ENCODE measurements around the gene EZR. TPM values are rescaled to one million over a fixed set of nuclear protein-coding genes. Genes with fewer than 3 reads are reported as not detected.

The EZR gene
- polyA plus RNA-seq, 1 donor (not counting 4 experiments of a cell fraction or from before 2014, with no cell fraction given) = 277 TPM

GRCh38 chr6:158760618-158761250 lies 58.4 kb downstream of the EZR start:
- dilution Hi-C loops (cut with MboI; ENCODE audit: extremely low pct_ligation_motif_present, low sequenced_read_pairs) = no loop called here
- Histone ChIP-seq H3K4me3 (ENCODE audit: control insufficient read depth in 2 of 3, extremely low read depth in 1 of 3, insufficient read depth in 2 of 3, low read depth in 1 of 3, low read length in 3 of 3) (no peak overlapping the region), H3K4me1 (ENCODE audit: control insufficient read depth, extremely low read depth, insufficient read depth, low read length) (peaks cover 10% of the 10 kb centered on the region), H3K4me2 (ENCODE audit: control insufficient read depth, extremely low read depth, insufficient read depth, low read depth, low read length) (no peak overlapping the region), H3K9me3 (ENCODE audit: control insufficient read depth, low read depth, low read length) (no peaks in the 10 kb centered on the region), H3K9ac (ENCODE audit: control insufficient read depth, extremely low read depth, insufficient read depth, low read length) (no peak overlapping the region), H3K79me2 (ENCODE audit: control insufficient read depth, insufficient read depth, low read length) (no peaks in the 10 kb centered on the region), H3K27me3 (ENCODE audit: control insufficient read depth, extremely low read depth, insufficient read depth, low read length) (no peaks in the 10 kb centered on the region), H3K36me3 (ENCODE audit: control insufficient read depth in 2 of 2, extremely low read depth in 1 of 2, insufficient read depth in 2 of 2, low read length in 2 of 2) (peaks cover 4 to 16% of the 10 kb centered on the region in 2 experiments), H3K9me1 (ENCODE audit: control insufficient read depth, extremely low read depth, insufficient read depth, low read length) (no peaks in the 10 kb centered on the region), H3K27ac (ENCODE audit: control insufficient read depth, insufficient read depth, low read length) (no peak overlapping the region), H2AFZ (ENCODE audit: control insufficient read depth, low read length) (no peak overlapping the region), H4K20me1 (ENCODE audit: control insufficient read depth, extremely low read depth, insufficient read depth, low read length) (no peaks in the 10 kb centered on the region)
- TF ChIP-seq, protein P1, sequence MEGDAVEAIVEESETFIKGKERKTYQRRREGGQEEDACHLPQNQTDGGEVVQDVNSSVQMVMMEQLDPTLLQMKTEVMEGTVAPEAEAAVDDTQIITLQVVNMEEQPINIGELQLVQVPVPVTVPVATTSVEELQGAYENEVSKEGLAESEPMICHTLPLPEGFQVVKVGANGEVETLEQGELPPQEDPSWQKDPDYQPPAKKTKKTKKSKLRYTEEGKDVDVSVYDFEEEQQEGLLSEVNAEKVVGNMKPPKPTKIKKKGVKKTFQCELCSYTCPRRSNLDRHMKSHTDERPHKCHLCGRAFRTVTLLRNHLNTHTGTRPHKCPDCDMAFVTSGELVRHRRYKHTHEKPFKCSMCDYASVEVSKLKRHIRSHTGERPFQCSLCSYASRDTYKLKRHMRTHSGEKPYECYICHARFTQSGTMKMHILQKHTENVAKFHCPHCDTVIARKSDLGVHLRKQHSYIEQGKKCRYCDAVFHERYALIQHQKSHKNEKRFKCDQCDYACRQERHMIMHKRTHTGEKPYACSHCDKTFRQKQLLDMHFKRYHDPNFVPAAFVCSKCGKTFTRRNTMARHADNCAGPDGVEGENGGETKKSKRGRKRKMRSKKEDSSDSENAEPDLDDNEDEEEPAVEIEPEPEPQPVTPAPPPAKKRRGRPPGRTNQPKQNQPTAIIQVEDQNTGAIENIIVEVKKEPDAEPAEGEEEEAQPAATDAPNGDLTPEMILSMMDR (optimal IDR thresholded peaks at IDR 0.05 in 1 of 3, IDR thresholded peaks at IDR 0.05 in 1 of 3, conservative IDR thresholded peaks at IDR 0.05 in 1 of 3; ENCODE audit: extremely low read depth in 1 of 3, insufficient read depth in 2 of 3, low read length in 3 of 3) = no peak
- TF ChIP-seq EZH2 (IDR thresholded peaks at IDR 0.05; ENCODE audit: low read length) = no peak
- DNase-seq (ENCODE audit: low read depth, low spot score) (no peak), FAIRE-seq (no peak)

DNA sequence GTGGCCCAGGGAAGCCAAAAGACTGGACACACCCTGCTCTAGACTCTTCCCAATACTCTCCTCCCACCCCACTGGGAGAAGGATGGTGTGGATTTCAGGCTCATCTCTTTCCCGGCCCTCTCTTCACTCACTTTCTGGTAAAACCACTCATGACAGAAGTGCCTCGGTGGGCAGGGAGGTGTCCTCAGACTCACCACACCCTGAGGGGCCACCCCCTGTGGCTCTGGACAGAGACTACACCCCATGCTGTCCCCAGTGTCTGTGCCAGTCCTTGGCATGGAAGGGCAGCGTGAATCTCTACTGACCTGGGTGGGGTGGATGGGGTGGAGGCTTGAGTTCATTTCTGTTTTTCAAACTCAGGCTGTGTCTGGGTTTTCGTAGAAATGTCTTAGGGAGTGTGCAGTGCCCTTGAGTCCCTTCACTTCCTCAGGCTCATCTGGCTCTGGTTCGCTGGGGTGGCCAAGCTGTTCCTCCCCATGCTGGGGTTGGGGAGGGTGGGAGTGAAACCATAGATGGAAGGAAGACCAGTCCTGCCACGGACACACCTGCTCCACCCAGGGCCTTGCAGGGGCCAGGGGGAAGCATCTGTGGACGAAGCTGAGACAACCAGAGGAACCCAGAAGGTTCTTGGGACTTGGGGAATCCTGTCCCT lies 59.1 kb downstream of the EZR start:
- H3K9ac ChIP-seq (ENCODE audit: control insufficient read depth, extremely low read depth, insufficient read depth, low read length) = no peak overlapping the region
- FAIRE-seq = no peak

More for the DNA sequence above, 59.1 kb downstream of the EZR start:
- Histone ChIP-seq H3K36me3 (ENCODE audit: control insufficient read depth in 2 of 2, extremely low read depth in 1 of 2, insufficient read depth in 2 of 2, low read length in 2 of 2) (peaks cover 0 to 12% of the 10 kb centered on the region in 2 experiments), H3K4me3 (ENCODE audit: control insufficient read depth in 2 of 3, extremely low read depth in 1 of 3, insufficient read depth in 2 of 3, low read depth in 1 of 3, low read length in 3 of 3) (no peak overlapping the region), H3K4me1 (ENCODE audit: control insufficient read depth, extremely low read depth, insufficient read depth, low read length) (peaks cover 12% of the 10 kb centered on the region), H3K27ac (ENCODE audit: control insufficient read depth, insufficient read depth, low read length) (no peak overlapping the region), H2AFZ (ENCODE audit: control insufficient read depth, low read length) (no peak overlapping the region), H3K9me3 (ENCODE audit: control insufficient read depth, low read depth, low read length) (no peaks in the 10 kb centered on the region), H3K79me2 (ENCODE audit: control insufficient read depth, insufficient read depth, low read length) (no peaks in the 10 kb centered on the region), H4K20me1 (ENCODE audit: control insufficient read depth, extremely low read depth, insufficient read depth, low read length) (no peaks in the 10 kb centered on the region), H3K4me2 (ENCODE audit: control insufficient read depth, extremely low read depth, insufficient read depth, low read depth, low read length) (no peak overlapping the region), H3K27me3 (ENCODE audit: control insufficient read depth, extremely low read depth, insufficient read depth, low read length) (no peaks in the 10 kb centered on the region), H3K9me1 (ENCODE audit: control insufficient read depth, extremely low read depth, insufficient read depth, low read length) (no peaks in the 10 kb centered on the region)
- dilution Hi-C loops (cut with MboI; ENCODE audit: extremely low pct_ligation_motif_present, low sequenced_read_pairs) = no loop called here
- no peak for TF ChIP-seq EZH2 (IDR thresholded peaks at IDR 0.05; ENCODE audit: low read length)
- TF ChIP-seq, protein P1 (optimal IDR thresholded peaks at IDR 0.05 in 1 of 3, IDR thresholded peaks at IDR 0.05 in 1 of 3, conservative IDR thresholded peaks at IDR 0.05 in 1 of 3; ENCODE audit: extremely low read depth in 1 of 3, insufficient read depth in 2 of 3, low read length in 3 of 3) = no peak
- no peak for DNase-seq (ENCODE audit: low read depth, low spot score)
